ENCODE results near the gene GRM8.

The GRM8 gene

DNA sequence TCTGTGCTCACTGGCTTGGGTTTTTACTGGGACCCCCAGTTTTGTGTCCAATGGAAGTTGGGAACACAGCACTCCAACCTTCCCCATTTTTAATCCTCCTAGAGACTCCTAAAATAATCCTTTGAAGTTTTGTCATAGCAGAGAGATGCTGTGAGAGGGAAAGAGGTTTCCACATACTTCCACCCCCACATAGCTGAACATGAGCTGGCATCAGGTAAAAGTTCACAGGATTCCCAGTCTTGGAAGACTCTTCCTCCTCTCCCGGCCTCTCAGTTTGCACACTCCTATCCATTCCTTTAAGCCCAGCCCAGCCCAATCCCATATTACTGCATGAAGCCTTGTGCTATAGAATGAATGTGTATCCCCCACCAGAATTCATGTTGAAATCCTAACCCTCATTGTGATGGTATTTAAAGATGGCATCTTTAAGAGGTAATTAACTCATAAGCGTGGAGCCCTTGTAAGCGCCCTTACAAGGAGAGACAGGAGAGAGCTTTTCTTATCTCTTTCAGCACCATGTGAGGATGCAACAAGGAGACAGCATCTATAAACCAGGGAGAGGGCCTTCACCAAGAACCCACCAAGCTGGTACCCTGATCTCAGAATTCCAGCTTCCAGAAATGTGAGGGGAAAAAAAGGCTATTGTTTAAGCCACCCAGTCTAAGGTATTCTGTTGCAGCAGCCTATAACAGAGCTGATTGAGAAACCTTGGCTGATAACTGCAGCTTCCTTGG, 22.4 kb downstream of the GRM8 start:
- no peak for DNase-seq

DNA sequence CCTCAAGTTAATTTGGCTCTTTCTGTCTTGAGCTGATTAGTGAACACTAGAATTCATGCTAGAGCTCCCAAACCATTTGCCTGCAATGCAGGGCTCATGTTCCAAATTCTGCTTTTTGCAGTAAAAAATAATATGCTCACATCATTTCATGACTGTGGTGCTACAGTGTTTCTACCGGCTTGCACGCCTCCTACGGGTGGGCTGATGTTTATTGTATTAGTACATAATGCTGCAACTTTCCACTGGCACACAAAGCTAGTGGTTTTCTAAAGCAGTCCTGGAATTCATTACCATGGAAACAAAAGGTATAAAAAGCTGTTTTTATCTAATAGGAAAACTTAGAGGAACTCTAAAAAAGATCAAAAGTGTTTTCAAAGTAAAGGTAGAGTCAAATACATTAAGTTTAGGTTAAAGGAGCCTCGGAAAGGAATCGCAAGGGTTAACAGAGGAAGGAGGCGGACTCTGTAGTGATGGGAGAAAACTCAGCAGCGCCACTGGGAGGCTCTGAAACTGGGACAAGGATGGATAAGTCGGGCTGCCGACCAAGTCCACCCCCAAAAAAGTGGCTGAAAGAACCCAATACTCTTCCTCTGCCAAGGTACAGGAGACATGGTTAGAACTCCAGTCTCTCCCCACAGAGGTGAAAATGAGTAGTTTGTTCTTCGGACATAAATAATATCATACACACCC, 25.9 kb downstream of the GRM8 start:
- DNase-seq = no peak

DNA sequence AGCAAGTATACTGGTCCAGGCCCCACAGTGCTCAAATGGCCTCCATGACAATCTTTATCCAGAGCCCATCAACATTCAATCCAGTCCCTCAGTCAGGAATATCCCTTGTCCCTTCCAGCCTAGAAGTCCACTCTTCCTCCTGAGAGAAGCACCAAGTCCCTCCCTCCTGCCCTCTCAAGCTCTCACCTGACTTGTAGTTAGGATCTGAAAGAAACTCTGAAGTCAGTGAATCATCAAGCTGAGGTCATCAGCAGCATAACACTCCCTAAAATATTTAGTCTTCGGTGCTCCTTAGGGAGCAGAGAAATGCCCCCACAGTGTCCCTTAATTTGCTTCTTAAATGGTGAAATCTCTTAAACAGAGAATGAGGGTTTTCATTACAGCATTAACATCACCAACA, 31.0 kb downstream of the GRM8 start:
- no peak for DNase-seq

DNA sequence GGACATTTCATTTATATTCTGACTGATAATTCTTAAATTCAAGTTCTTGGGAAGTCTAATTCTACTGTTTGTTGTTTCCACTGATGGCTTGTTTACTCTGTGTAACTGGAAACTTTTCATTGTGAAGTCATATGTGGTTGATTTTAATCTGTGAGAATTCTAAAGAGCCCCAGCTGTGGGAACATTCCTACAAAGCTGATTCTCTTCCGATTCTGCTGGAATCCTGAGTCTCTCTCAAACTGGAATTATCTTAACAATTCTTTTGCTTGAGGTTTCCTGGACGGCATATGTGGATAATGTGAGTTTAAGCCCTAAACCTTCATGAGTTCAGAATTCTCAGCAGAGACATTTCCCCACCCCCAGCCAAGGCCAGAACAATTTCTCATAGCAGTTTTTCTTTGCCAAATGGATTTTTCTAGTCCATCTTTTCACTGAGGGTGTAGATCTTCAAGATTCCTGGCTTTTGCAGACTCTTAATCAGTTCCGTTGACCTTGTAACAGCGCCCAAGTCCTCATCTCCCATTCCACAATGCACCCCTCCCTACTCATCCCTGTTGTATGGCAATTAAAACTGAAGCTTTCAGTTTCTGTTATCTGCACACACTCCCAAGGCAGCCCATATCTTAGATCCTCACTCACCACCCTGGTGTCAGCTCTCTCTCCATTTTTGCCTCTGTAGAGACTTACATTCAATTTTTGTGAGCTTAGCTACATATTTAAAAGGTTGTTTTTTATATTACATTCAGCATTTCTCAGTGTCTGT, 37.6 kb downstream of the GRM8 start:
- no peak for DNase-seq

DNA sequence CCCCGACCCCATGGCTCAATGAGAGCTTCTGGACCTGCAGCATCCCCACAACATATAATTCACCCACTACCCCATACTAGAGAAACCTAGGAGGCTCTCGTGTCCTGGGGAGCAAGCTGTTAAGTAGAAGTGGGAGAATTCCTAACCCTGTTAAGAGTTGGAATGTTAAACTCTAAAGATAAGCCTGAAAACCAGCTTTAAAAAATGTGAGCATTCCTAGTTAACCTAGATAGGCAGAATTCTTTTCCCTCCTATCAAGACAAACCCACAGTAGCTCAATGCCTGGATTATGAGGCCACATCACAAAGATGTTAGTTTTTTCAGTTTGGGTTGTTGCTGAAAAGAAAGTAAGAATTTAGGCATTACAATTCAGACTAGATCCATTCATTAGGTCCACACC, 42.9 kb downstream of the GRM8 start:
- DNase-seq = no peak

DNA sequence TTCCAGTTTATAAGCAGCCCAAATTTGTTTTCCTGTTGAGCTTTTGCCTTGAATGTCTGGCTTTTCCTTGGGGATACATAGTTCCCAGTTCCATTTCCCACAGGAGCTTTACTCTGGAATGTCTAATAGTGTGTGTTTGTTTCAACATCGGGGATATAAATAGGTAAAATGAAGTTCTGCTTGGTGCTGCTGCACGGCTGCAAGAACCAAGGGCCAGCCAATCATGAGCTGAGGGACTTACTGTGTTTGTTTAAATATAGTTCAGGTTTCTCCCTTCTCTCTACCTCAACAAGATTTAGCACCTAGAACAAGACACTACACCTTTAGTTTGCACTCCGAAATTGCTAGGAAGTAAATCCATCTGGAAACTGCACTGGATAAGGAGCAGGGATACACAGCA, 43.9 kb downstream of the GRM8 start:
- DNase-seq = no peak

DNA sequence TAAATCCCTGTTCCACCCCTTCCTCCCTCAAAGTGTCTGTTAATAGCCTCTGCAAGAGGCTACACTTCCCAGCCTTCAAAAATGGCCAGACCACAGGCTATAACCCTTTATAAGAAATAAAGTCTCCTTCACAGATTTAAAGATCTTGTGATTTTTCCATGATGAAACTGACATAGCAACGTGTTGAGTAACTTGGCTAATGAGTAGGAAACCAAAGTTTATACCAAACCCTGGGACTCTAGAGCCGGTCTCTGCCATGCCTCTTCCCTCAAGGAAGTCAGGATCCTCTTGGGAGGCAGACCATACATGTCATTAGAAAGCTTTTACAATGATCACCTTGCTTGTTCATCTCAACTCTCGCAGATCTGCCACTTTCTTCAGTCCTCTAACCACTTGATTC, 44.4 kb downstream of the GRM8 start:
- no peak for DNase-seq

DNA sequence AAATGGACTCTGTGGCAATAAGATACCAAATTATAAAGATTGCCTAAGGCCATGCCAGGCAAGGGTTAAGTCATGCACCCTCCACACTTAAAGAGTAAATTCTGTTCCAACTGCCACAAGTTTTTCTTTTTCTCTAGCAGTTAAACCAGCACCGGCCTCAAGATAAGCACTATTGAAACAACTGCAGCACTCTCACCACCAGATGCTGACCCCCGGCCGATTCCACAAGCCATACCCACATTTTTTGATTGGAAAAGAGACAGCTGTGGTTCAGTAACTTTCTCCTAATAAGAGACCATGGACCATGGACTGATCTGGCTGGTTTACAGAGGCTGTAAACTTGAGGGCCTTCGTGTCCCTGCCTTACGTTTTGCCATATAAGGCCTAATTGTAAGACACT, 44.9 kb downstream of the GRM8 start:
- no peak for DNase-seq

DNA sequence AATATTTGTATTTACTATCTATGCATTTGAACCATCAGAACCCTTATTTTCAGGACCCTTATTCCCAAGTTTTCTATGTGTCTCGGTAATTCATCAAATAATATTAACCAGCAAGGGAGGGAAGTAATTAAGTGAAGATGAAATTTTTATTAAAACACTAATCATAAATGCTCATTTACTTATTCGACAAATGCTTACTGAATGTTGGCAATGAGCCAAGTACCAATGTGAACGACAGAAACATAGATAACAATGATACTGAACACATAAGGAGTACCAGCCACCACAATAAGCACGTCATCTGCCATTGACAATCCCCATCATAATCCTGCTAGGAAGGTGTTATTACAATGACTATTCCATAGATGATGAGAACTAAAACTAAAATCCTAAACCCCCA, 45.5 kb downstream of the GRM8 start:
- no peak for DNase-seq

DNA sequence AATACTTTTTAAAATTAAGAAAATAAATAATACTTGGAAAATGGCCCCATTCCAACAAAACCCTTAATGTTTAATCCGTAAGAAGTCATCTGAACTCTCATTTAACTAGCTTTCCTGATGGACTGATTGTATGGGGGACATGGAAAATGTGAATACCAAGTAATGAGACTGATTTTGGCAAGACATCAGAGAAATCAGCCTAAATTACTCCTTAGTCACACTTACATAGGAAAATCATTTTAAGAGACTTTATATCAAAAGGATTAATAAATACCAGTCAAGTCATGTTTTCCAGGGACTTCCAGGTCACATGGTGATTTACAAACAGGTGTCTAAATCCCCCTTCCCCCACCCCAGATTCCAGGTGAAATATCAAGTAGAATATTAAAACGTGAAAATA, 58.2 kb downstream of the GRM8 start:
- no peak for DNase-seq

DNA sequence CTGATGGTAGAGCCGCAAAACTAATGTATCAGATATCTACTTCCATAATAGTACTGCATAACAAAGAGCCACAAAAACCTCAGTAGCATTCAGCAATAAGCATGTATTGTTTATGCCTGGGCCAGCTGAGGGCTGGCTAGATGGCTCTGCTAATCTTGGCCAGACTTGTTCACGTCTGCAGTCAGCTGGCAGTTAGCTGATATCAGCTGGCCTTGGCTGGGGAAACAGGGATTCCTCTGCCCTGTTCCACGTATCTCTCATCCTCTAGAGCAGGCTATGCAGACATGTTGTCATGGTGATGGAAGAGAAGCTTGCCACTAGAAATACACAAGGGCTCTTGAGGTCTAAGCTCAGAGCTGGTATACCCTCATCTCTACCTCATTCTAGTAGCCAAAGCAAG, 62.9 kb downstream of the GRM8 start:
- no peak for DNase-seq

DNA sequence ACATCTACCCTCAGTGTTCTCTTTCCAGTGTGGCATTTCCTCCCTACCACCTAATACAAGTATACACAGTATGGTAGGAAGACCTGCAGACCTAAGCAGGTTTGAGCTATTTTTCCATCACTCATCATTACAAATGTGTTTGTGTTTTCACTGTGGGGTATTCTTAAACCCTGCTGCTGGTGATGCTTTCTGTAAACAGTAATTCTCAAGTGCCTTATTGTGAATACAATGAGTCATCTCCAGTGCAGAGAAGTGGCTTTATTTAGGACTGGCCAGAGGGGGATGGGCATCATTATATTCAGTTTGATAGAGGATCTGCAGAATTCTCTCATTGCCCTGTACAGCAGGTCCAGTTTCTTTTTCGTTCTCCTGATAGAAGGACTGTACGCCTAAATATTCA, 63.7 kb downstream of the GRM8 start:
- DNase-seq = no peak

DNA sequence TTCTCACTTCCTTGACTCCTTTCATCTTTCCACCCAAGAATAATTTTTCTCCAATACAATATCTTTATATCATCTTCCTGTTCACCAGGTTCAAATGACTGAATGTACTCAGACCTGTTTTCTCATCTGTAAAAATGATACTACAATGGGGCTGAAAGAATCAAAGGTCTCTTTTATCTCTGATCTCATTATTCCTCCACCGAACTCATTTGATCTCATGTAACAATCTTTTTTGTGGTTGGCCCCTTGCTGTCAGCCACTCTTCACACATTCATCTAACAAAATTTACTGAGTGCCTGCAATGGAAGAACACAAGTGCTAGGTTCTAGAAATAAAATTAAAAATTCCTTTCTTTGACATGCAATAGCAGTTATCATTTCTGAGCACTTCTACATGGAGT, 65.0 kb downstream of the GRM8 start:
- no peak for DNase-seq

DNA sequence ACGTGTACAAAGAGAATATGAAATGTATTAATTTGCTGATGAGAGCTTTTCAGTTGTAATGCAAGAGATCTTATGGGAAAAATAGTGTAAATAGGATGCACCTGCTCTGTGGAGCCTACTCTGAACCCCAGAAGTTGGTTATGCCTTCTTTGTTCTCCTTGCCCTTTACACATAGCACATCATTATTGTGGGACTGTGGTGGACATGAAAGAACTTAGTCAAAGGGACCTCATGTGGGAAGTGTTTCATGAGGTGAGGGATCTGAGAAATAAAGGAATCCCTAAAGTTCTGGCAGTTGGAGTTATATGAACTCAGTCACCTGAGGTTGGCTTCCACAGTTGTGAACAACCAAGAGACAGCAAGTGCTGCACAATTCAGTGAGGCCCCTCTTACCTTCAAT, 66.1 kb downstream of the GRM8 start:
- no peak for DNase-seq

DNA sequence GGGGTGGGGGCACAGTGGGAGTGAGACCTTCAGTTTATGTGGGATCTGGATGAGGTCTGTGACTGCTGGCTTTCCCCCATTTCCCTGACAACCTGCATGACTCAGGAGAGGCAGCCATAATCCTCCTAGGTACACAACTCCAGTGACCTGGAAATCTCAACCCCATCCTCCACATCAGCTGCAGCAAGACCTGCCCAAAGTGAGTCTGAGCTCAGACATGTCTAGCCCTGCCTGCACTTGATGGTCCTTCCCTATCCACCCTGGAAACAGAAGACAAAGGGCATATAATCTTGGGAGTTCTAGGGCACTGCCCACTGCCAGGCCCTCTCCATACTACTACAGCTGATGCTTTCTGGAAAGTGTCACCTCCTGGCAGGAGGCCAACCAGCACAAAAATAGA, 75.6 kb downstream of the GRM8 start:
- DNase-seq = no peak

DNA sequence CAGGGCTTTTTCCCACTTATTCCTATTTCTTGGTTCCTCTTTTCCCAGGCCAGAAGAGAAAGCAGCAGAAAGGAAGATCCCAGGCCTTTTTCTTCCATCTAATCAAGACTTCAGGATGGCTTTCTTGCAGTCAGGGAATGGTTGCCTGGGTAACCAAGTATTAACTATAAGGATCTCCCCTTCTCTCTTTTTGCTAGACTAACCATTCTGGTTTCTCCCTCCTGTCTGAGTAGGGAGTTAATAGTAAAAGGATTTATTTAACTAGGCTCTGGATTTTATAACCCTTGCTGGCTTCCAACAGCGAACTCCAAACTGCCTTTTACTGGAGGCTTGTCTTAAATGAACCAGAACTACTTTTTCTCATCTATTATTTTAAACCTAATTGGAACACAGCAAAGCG, 90.4 kb downstream of the GRM8 start:
- no peak for DNase-seq

DNA sequence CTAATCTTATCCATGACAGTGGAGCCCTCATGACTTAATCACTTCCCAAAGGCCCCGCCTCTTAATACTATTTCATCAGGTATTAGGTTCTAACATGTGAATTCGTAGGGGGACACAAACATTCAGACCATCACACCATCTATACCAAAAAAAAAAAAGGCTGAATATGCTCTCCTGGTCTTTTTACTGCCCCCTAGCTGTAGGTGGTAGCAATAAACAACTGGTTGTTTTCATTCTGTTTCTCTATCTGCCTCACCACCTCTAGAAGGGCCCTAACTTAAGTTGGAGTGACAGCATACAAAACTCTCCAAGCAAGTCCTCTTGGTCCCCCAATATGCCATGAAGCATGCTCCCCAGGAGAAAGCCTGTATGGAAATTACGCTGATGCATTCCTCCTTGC, 94.1 kb downstream of the GRM8 start:
- DNase-seq = no peak

DNA sequence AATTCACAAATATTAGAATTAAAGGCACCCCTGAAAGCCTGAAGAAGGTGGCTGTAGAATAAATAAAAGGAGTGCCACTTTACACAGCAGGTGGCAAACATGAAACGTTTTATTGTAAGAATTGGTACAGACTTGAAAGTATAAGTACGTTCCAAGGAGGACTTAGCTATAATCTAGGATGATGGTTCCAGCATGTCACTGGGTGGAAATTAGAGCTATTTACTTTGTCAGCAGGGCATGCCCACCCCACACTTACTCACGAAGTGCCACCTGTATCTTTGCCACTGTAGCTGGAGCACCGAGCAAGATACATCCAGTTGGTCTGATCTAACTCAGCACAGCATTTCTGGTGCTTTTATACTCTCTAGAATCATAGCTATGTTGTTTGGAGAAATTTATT, 97.8 kb downstream of the GRM8 start:
- DNase-seq = no peak

DNA sequence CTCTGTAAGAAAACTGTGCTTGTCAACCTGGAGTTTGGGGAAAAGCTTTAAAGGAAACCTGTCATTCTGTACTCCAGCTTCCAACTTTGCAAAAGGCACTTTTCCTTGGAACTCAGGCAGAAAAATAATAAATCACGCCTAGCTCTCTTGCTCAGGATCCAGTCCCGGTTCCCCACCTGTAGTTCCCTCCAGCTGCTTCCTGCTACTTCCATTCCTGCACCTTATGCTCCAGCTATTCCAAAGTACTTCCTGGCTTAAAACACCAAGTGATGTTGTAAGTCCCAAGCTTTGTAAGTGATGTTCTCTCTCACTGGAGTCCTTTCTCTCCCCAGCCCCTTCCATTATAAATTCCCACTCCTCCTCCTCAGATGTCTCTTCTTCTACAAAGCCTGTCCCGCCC, 98.6 kb downstream of the GRM8 start:
- DNase-seq = no peak

DNA sequence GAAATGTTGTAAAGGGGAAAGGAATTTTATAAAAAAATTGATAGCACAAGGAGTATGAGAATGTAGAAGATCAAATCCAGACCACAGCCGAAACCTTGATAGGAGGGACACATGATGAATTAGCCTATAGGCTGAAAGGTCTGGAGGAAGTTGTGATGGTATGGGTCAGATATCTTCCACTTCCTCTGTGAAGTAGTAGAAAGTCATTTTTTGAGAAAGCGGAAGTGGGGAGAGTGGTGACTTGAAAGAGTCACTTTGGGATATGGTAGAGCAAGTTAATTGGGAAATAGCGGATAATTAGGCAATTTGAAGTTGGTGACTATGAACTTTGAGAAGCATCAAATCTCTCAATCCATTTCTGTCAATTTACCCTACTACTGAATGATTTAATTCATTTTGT, 99.4 kb downstream of the GRM8 start:
- DNase-seq = no peak

DNA sequence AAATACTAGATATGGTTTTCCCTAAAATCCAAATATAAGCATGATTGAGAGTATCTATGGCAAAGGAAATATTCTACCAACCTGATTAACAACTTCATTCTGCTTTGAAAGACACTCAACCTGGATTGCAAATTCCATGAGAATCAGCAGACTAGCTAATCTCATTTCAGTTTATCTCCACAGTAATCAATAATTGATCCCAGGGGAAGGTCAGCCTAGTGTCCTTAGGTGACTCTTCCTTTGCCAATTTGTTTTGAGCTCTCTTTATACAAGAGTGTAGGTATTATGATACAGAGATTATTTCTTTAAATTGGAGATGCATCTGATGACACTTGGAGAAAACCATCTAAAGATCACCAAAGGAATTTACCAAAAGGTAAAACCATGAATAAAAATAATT, 100.3 kb downstream of the GRM8 start:
- DNase-seq = no peak

DNA sequence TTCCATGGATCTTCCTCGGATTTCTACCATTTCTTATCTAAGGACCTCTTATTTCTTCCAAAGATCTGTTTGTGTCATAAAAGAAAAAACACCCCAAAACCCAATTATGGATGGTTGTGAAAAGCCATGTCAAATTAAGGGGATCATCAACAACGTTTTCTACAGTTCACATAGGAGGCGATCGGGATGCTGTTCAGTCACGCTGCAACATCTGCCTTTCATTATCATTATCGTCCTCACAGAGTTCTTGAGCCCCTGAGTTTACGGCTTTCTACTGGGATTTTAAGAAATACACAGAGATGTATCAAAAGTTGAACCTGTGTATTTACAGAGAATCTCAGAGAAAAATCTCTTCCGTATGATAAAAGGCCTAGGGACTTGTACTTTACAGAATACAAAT, 101.4 kb downstream of the GRM8 start:
- no peak for DNase-seq

DNA sequence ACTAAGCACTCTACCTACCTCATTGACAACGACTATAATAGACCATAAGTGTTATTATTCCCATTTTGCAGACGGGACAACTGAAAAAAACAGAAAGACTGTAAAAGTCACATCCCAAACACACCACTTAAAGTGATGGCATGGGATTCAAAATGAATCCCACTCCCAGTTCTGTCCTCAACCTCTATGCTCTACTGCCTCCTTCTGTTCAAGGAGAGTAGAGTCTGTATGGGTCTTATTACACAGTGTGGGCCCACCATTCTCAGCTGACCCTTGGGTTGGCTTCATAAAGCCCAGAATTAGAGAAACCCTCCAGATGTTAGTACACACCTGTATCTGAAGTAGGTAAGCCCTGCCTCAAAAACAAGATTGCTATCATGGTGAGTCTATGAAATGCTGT, 102.2 kb downstream of the GRM8 start:
- DNase-seq = no peak
